Measurements from ENCODE around the gene MLLT1. TPM values are rescaled to one million over a fixed set of nuclear protein-coding genes. Genes with fewer than 3 reads are reported as not detected.
"Not testable (repeated sequence)": the region's sequence is repeated elsewhere in the genome, so short reads cannot be mapped to it uniquely, and the experiment has no call there.

MLLT1 gene
- total RNA-seq, 4 donors from 2014 or later: 5.9 to 103 (median 13.3) TPM

- TF ChIP-seq, protein P1, sequence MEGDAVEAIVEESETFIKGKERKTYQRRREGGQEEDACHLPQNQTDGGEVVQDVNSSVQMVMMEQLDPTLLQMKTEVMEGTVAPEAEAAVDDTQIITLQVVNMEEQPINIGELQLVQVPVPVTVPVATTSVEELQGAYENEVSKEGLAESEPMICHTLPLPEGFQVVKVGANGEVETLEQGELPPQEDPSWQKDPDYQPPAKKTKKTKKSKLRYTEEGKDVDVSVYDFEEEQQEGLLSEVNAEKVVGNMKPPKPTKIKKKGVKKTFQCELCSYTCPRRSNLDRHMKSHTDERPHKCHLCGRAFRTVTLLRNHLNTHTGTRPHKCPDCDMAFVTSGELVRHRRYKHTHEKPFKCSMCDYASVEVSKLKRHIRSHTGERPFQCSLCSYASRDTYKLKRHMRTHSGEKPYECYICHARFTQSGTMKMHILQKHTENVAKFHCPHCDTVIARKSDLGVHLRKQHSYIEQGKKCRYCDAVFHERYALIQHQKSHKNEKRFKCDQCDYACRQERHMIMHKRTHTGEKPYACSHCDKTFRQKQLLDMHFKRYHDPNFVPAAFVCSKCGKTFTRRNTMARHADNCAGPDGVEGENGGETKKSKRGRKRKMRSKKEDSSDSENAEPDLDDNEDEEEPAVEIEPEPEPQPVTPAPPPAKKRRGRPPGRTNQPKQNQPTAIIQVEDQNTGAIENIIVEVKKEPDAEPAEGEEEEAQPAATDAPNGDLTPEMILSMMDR (IDR thresholded peaks at IDR 0.05): no peak
- TF ChIP-seq POLR2A (IDR thresholded peaks at IDR 0.05): no peak
- H3K4me3 ChIP-seq: no peak overlapping the region
- intact Hi-C loops (cut with DNase I; ENCODE audit: low total_unique reads): no loop called here
- H3K4me1 ChIP-seq: no peaks in the 10 kb centered on the region
- DNase-seq: no peak
- H3K9me3 ChIP-seq: no peaks in the 10 kb centered on the region
- H3K36me3 ChIP-seq: no peaks in the 10 kb centered on the region
- H3K27ac ChIP-seq: no peak overlapping the region
- H3K27me3 ChIP-seq: no peaks in the 10 kb centered on the region
Observed at GRCh38 chr19:6319376-6319775, 39.6 kb upstream of the MLLT1 start.

DNA sequence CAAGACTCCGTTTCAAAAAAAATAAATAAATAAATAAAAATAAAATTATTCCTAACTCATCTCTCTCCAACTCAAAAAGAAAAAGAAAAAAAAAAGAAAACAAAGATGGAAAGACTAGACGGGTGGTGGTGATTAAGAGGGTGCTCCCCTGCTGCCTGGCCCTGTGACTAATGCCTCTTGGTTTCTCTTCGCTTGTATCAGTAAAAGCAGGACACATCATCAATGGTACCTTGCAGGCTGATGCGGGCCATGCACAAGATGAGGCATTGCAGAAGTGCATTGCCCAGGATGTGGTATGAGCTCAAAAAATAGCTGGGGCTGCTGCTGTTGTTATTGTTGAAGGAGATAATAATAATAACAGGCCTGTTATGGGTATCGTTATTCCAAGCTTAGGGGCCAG is 39.0 kb upstream of the MLLT1 start:
- intact Hi-C loops (cut with DNase I; ENCODE audit: low total_unique reads): no loop called here
- no peaks in the 10 kb centered on the region for H3K36me3 ChIP-seq
- TF ChIP-seq, protein P1 (IDR thresholded peaks at IDR 0.05): no peak
- no peak for TF ChIP-seq POLR2A (IDR thresholded peaks at IDR 0.05)
- no peaks in the 10 kb centered on the region for H3K9me3 ChIP-seq
- DNase-seq: no peak
- H3K27ac ChIP-seq: no peak overlapping the region
- no peak overlapping the region for H3K4me3 ChIP-seq
- no peaks in the 10 kb centered on the region for H3K4me1 ChIP-seq
- no peaks in the 10 kb centered on the region for H3K27me3 ChIP-seq

GRCh38 chr19:6315646-6316045 is 35.9 kb upstream of the MLLT1 start:
- H3K9me3 ChIP-seq; intact Hi-C loops (cut with DNase I; ENCODE audit: low total_unique reads); H3K27me3 ChIP-seq; H3K4me3 ChIP-seq; H3K27ac ChIP-seq; H3K36me3 ChIP-seq; DNase-seq; H3K4me1 ChIP-seq: not testable (repeated sequence)

- Histone ChIP-seq H3K27ac (no peak overlapping the region), H3K9me3 (no peaks in the 10 kb centered on the region), H3K4me1 (no peaks in the 10 kb centered on the region), H3K4me3 (no peak overlapping the region), H3K27me3 (no peaks in the 10 kb centered on the region), H3K36me3 (no peaks in the 10 kb centered on the region)
- intact Hi-C loops (cut with DNase I; ENCODE audit: low total_unique reads): no loop called here
- no peak for DNase-seq
- TF ChIP-seq POLR2A (IDR thresholded peaks at IDR 0.05): no peak
- TF ChIP-seq, protein P1 (IDR thresholded peaks at IDR 0.05): no peak
Observed at GRCh38 chr19:6313398-6313969, 33.7 kb upstream of the MLLT1 start.

GRCh38 chr19:6312018-6312417 is 32.2 kb upstream of the MLLT1 start:
- no peaks in the 10 kb centered on the region for H3K27me3 ChIP-seq
- no peak for DNase-seq
- no peak overlapping the region for H3K4me3 ChIP-seq
- no peaks in the 10 kb centered on the region for H3K9me3 ChIP-seq
- H3K4me1 ChIP-seq: no peaks in the 10 kb centered on the region
- no peak overlapping the region for H3K27ac ChIP-seq
- H3K36me3 ChIP-seq: no peaks in the 10 kb centered on the region
- TF ChIP-seq POLR2A (IDR thresholded peaks at IDR 0.05): no peak
- TF ChIP-seq, protein P1 (IDR thresholded peaks at IDR 0.05): no peak
- intact Hi-C loops (cut with DNase I; ENCODE audit: low total_unique reads): no loop called here

- intact Hi-C loops (cut with DNase I; ENCODE audit: low total_unique reads): no loop called here
- H3K9me3 ChIP-seq: no peaks in the 10 kb centered on the region
- TF ChIP-seq, protein P1 (IDR thresholded peaks at IDR 0.05): no peak
- no peak for TF ChIP-seq POLR2A (IDR thresholded peaks at IDR 0.05)
Observed at GRCh38 chr19:6298413-6298812, 18.6 kb upstream of the MLLT1 start.

More at GRCh38 chr19:6298413-6298812, 18.6 kb upstream of the MLLT1 start:
- H3K36me3 ChIP-seq: no peaks in the 10 kb centered on the region
- H3K4me3 ChIP-seq: no peak overlapping the region
- no peak overlapping the region for H3K27ac ChIP-seq
- no peaks in the 10 kb centered on the region for H3K27me3 ChIP-seq
- H3K4me1 ChIP-seq: no peaks in the 10 kb centered on the region
- DNase-seq: no peak

Measured in uterus (tissue), 4 donors.